ENCODE measurements around the gene PNPLA7. TPM values are rescaled to one million over a fixed set of nuclear protein-coding genes. Genes with fewer than 3 reads are reported as not detected.

Gene PNPLA7
- total and polyA plus RNA-seq, 2 donors (not counting 1 experiment from before 2014, with no cell fraction given) = 18.7 to 29.9 TPM

GRCh38 chr9:137535120-137535428 is 15.1 kb downstream of the PNPLA7 start:
- Mint-ChIP-seq H3K9me3 (ENCODE audit: insufficient read depth) (peaks cover 4% of the 10 kb centered on the region), H3K27me3 (no peaks in the 10 kb centered on the region), H3K27ac (no peak overlapping the region), H3K4me3 (peak overlapping the region; percentile 17), H3K4me1 (peaks cover 35% of the 10 kb centered on the region)
- peak; percentile 1 for TF ChIP-seq CTCF (IDR thresholded peaks at IDR 0.05)
- no peak for TF ChIP-seq EZH2 (IDR thresholded peaks at IDR 0.05; ENCODE audit: borderline replicate concordance, insufficient read depth, low read depth, low read length, poor library complexity, severe bottlenecking)
- H3K9me3 ChIP-seq (ENCODE audit: control extremely low read depth in 1 of 3, control insufficient read depth in 2 of 3, insufficient read depth in 1 of 3, low read length in 2 of 3) = peaks cover 1 to 27% (median 8%) of the 10 kb centered on the region in 3 donors
- peaks cover 19 to 28% of the 10 kb centered on the region in 2 donors for H3K4me1 ChIP-seq (ENCODE audit: control insufficient read depth in 2 of 2, insufficient read depth in 2 of 2, low read length in 2 of 2)
- no peak overlapping the region for H2AFZ ChIP-seq (ENCODE audit: insufficient read depth, low read depth, low read length, poor library complexity, severe bottlenecking)
- no peak overlapping the region for H3K4me3 ChIP-seq (ENCODE audit: control extremely low read depth in 1 of 5, extremely low read depth in 1 of 5, insufficient read depth in 1 of 5, low read depth in 2 of 5, low read length in 4 of 5)
- POLR2A ChIA-PET = no interaction called here
- ATAC-seq (ENCODE audit: low read depth) = no peak
- no peak overlapping the region for H3K27ac ChIP-seq (ENCODE audit: low read length in 2 of 2)
- intact Hi-C loops (cut with micrococcal nuclease) = loop anchor here (10.0 kb wide), 1 partner anchor 240 kb away; no protein-coding TSS in a partner anchor
- CTCF ChIA-PET = interaction anchor here (0.9 to 1.2 kb wide), 5 partner anchors 11 to 233 kb away, joined by 3 to 7 read pairs (median 4); partner anchors contain the start of genes MRPL41 and NRARP
- H3K79me2 ChIP-seq (ENCODE audit: control insufficient read depth, insufficient read depth, low read length) = peaks cover 27% of the 10 kb centered on the region
- DNase-seq = no peak
- peaks cover 13% of the 10 kb centered on the region for H4K20me1 ChIP-seq (ENCODE audit: control insufficient read depth, insufficient read depth, low read length, poor library complexity, severe bottlenecking)
- peaks cover 0 to 4% of the 10 kb centered on the region in 2 experiments for H3K36me3 ChIP-seq (replicated peaks in 1 of 2; ENCODE audit: control extremely low read depth in 1 of 2, control insufficient read depth in 1 of 2, extremely low read depth in 1 of 2, insufficient read depth in 2 of 2, low read length in 1 of 2)
- no peak overlapping the region for H3K9ac ChIP-seq (ENCODE audit: low read length)
- H3K4me2 ChIP-seq (replicated peaks; ENCODE audit: low read depth, low read length, poor library complexity, severe bottlenecking) = peak overlapping the region; percentile 20
- no peaks in the 10 kb centered on the region for H3K27me3 ChIP-seq (replicated peaks in 1 of 4; ENCODE audit: control extremely low read depth in 1 of 4, control insufficient read depth in 3 of 4, insufficient read depth in 4 of 4, low read length in 3 of 4)

DNA sequence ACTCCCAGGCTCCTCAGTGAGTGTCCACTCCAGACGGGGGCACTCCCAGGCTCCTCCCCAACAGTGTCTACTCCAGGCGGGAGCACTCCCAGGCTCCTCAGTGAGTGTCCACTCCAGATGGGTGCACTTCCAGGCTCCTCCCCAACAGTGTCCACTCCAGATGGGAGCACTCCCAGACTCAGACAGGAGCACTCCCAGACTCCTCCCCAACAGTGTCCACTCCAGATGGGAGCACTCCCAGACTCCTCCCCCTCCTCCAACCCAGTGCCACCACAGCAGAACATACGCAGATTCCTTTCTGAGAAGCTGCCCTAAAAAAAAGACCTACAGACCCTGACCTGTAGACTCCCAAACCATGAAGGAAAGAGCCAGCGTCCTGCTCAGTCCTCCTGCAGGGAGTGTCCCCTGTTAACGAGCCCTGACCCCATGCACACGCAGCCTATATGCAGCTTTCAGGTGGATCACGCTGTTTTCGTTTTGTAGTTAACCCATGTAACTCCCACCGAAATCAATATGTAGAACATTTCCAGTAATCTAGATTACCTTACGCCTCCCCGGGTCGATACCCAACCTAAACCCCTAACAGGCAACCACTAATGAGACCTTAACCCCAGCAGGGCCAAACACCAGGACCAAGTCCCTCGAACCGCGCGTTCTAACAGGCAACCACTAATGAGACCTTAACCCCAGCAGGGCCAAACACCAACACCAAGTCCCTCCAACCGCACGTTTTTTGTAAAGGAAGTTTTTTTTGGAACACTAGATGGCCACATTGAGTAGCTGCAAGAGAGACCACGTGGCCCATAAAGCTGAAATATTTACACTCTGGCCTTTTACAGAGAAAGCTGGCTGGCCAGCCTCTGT is 15.7 kb downstream of the PNPLA7 start:
- TF ChIP-seq CTCF (IDR thresholded peaks at IDR 0.05) (peak; percentile 69), EZH2 (IDR thresholded peaks at IDR 0.05; ENCODE audit: borderline replicate concordance, insufficient read depth, low read depth, low read length, poor library complexity, severe bottlenecking) (no peak)
- Mint-ChIP-seq H3K4me3 (peak overlapping the region; percentile 17), H3K9me3 (ENCODE audit: insufficient read depth) (peaks cover 4% of the 10 kb centered on the region)

More for the DNA sequence above, 15.7 kb downstream of the PNPLA7 start:
- Histone ChIP-seq H3K9ac (ENCODE audit: low read length) (no peak overlapping the region), H3K27me3 (replicated peaks in 1 of 4; ENCODE audit: control extremely low read depth in 1 of 4, control insufficient read depth in 3 of 4, insufficient read depth in 4 of 4, low read length in 3 of 4) (no peaks in the 10 kb centered on the region), H3K79me2 (ENCODE audit: control insufficient read depth, insufficient read depth, low read length) (peaks cover 27% of the 10 kb centered on the region), H3K36me3 (replicated peaks in 1 of 2; ENCODE audit: control extremely low read depth in 1 of 2, control insufficient read depth in 1 of 2, extremely low read depth in 1 of 2, insufficient read depth in 2 of 2, low read length in 1 of 2) (peaks cover 0 to 3% of the 10 kb centered on the region in 2 experiments), H3K27ac (ENCODE audit: low read length in 2 of 2) (no peak overlapping the region), H3K9me3 (ENCODE audit: control extremely low read depth in 1 of 3, control insufficient read depth in 2 of 3, insufficient read depth in 1 of 3, low read length in 2 of 3) (peaks cover 1 to 27% (median 8%) of the 10 kb centered on the region in 3 donors), H3K4me2 (replicated peaks; ENCODE audit: low read depth, low read length, poor library complexity, severe bottlenecking) (peak overlapping the region; percentile 20), H3K4me3 (ENCODE audit: control extremely low read depth in 1 of 5, extremely low read depth in 1 of 5, insufficient read depth in 1 of 5, low read depth in 2 of 5, low read length in 4 of 5) (no peak overlapping the region), H4K20me1 (ENCODE audit: control insufficient read depth, insufficient read depth, low read length, poor library complexity, severe bottlenecking) (peaks cover 13% of the 10 kb centered on the region), H3K4me1 (ENCODE audit: control insufficient read depth in 2 of 2, insufficient read depth in 2 of 2, low read length in 2 of 2) (peaks cover 19 to 28% of the 10 kb centered on the region in 2 donors), H2AFZ (ENCODE audit: insufficient read depth, low read depth, low read length, poor library complexity, severe bottlenecking) (no peak overlapping the region)
- ChIA-PET POLR2A (interaction anchor here (0.6 kb wide), 1 partner anchor 73 kb away, joined by 3 read pairs; no protein-coding TSS in a partner anchor), CTCF (interaction anchor here (0.6 to 1.2 kb wide), 6 partner anchors 12 to 233 kb away, joined by 3 to 7 read pairs (median 4); partner anchors contain the start of genes MRPL41 and NRARP)
- Mint-ChIP-seq H3K4me1 (peaks cover 35% of the 10 kb centered on the region), H3K27me3 (no peaks in the 10 kb centered on the region), H3K27ac (peak overlapping the region; percentile 57)
- ATAC-seq (ENCODE audit: low read depth) (peak; percentile 57), DNase-seq (peak; percentile 52)
- intact Hi-C loops (cut with micrococcal nuclease) = loop anchor here (10.0 kb wide), 1 partner anchor 240 kb away; no protein-coding TSS in a partner anchor
- WGBS (ENCODE audit: insufficient coverage) = 77% methylated on average over 15 of the region's 19 CpGs

Data from B cell (primary cell).